OCI-LY1 (cell line): ENCODE results near the gene DNAH14.

Experiments used
- H2AFZ ChIP-seq: fragments of 200-600 bp; sonication (generic), shearing (Covaris generic); 2 replicates; pipeline ENCODE4 v1.6.0; 2014; ENCODE audit warnings: antibody characterized with exemption, mild to moderate bottlenecking, low read length
- H3F3A ChIP-seq: fragments of 200-600 bp; sonication (generic), shearing (Covaris generic); 2 replicates; pipeline ENCODE4 v1.6.0; 2014; ENCODE audit warnings: mild to moderate bottlenecking, antibody characterized with exemption, low read length, moderate library complexity; ENCODE audit not compliant: insufficient read depth
- H3K27ac ChIP-seq: fragments of 200-600 bp; sonication (generic); 2 replicates; pipeline ENCODE4 v1.5.1; 2014; ENCODE audit warnings: low read length, mixed run types, mild to moderate bottlenecking, low read depth; ENCODE audit not compliant: poor library complexity, severe bottlenecking
- H3K27me3 ChIP-seq: fragments of 200-600 bp; sonication (generic); 2 replicates; pipeline ENCODE4 v1.6.0; 2014; ENCODE audit warnings: antibody characterized with exemption, mild to moderate bottlenecking, low read length, moderate library complexity; ENCODE audit not compliant: insufficient read depth
- H3K36me3 ChIP-seq: fragments of 200-600 bp; sonication (generic); 2 replicates; pipeline ENCODE4 v1.6.1; 2014; ENCODE audit warnings: mild to moderate bottlenecking, antibody characterized with exemption, low read length, moderate library complexity, mixed read lengths; ENCODE audit not compliant: insufficient read depth
- H3K4me1 ChIP-seq: fragments of 200-600 bp; sonication (generic); 2 replicates; pipeline ENCODE4 v1.5.1; 2014; ENCODE audit warnings: mild to moderate bottlenecking, low read length, moderate library complexity; ENCODE audit not compliant: insufficient read depth, severe bottlenecking
- H3K4me2 ChIP-seq: fragments of 200-600 bp; sonication (generic), shearing (Covaris generic); 2 replicates; pipeline ENCODE4 v1.6.1; 2014; ENCODE audit warnings: low read length
- H3K4me3 ChIP-seq: fragments of 200-600 bp; sonication (generic); 2 replicates; pipeline ENCODE4 v1.5.1; 2014; ENCODE audit warnings: low read length, low read depth, mild to moderate bottlenecking, mixed read lengths; ENCODE audit not compliant: poor library complexity, severe bottlenecking
- H3K79me2 ChIP-seq: fragments of 200-600 bp; shearing (Covaris generic); 2 replicates; pipeline ENCODE4 v1.6.1; 2016; ENCODE audit warnings: mixed run types, low read length, mixed read lengths; ENCODE audit not compliant: insufficient read depth
- H3K9ac ChIP-seq: fragments of 200-600 bp; sonication (generic), shearing (Covaris generic); 2 replicates; pipeline ENCODE4 v1.6.1; 2014; ENCODE audit warnings: mild to moderate bottlenecking, low read length, mixed read lengths
- H3K9me2 ChIP-seq: fragments of 200-600 bp; sonication (generic), shearing (Covaris generic); 2 replicates; pipeline ENCODE4 v1.6.1; 2014; ENCODE audit warnings: low read depth, mild to moderate bottlenecking, low read length, mixed read lengths
- H3K9me3 ChIP-seq: fragments of 200-600 bp; shearing (Covaris generic); 2 replicates; pipeline ENCODE4 v1.6.1; 2014; ENCODE audit warnings: low read length, mixed read lengths
- H4K20me1 ChIP-seq: fragments of 200-600 bp; sonication (generic), shearing (Covaris generic); 2 replicates; pipeline ENCODE4 v1.6.0; 2016; ENCODE audit warnings: mild to moderate bottlenecking, low read length; ENCODE audit not compliant: insufficient read depth
- CTCF ChIP-seq: fragments of 200-600 bp; sonication (generic), shearing (Covaris generic); IDR thresholded peaks from 2 replicates; pipeline ENCODE4 v1.5.1; 2017; ENCODE audit warnings: mild to moderate bottlenecking, antibody characterized with exemption, low read length, moderate library complexity, mixed read lengths
- EZH2 ChIP-seq: fragments of 200-600 bp; sonication (generic), shearing (Covaris generic); IDR thresholded peaks from 2 replicates; pipeline ENCODE4 v1.8.0; 2017; ENCODE audit warnings: borderline replicate concordance, mixed run types, mild to moderate bottlenecking, antibody characterized with exemption, low read length, moderate library complexity, mixed read lengths

The DNAH14 gene

GRCh38 chr1:225343618-225344017 lies 414.1 kb downstream of the DNAH14 start:
- Histone ChIP-seq H3K9ac (no peak overlapping the region), H3K4me1 (no peaks in the 10 kb centered on the region), H3F3A (no peaks in the 10 kb centered on the region), H2AFZ (no peak overlapping the region), H3K27ac (no peak overlapping the region), H3K79me2 (no peaks in the 10 kb centered on the region), H3K4me2 (no peak overlapping the region), H4K20me1 (no peaks in the 10 kb centered on the region), H3K27me3 (no peaks in the 10 kb centered on the region), H3K9me2 (no peaks in the 10 kb centered on the region), H3K9me3 (no peaks in the 10 kb centered on the region), H3K4me3 (no peak overlapping the region), H3K36me3 (no peaks in the 10 kb centered on the region)
- TF ChIP-seq CTCF (peak; percentile 45), EZH2 (no peak)

GRCh38 chr1:225347123-225347683 lies 417.7 kb downstream of the DNAH14 start:
- Histone ChIP-seq H3K4me2 (no peak overlapping the region), H2AFZ (no peak overlapping the region), H3K9me2 (no peaks in the 10 kb centered on the region), H3K79me2 (no peaks in the 10 kb centered on the region), H3K4me3 (no peak overlapping the region), H3F3A (no peaks in the 10 kb centered on the region), H3K4me1 (no peaks in the 10 kb centered on the region), H3K27ac (no peak overlapping the region), H3K9ac (no peak overlapping the region), H3K27me3 (no peaks in the 10 kb centered on the region), H3K36me3 (no peaks in the 10 kb centered on the region), H4K20me1 (no peaks in the 10 kb centered on the region), H3K9me3 (no peaks in the 10 kb centered on the region)
- TF ChIP-seq CTCF (no peak), EZH2 (no peak)

DNA sequence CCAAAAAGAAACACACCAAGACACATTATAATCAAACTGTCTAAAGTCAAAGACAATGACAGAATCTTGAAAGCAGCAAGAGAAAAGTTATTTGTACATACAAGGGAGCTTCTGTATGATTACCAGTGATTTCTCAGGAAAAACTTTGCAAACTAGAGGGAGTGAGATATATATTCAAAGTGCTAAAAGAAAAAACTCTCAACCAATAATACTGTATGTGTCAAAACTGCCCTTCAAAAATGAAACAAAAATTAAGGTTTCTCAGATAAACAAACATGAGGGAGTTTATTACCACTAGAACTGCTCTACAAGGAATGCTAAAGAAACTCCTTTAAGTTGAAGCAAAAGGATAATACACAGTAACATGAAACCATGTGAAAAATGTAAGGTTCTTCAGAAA lies 418.9 kb downstream of the DNAH14 start:
- Histone ChIP-seq H3K9me2 (no peaks in the 10 kb centered on the region), H3K9me3 (no peaks in the 10 kb centered on the region), H4K20me1 (no peaks in the 10 kb centered on the region), H3K79me2 (no peaks in the 10 kb centered on the region), H3K4me3 (no peak overlapping the region), H3K27me3 (no peaks in the 10 kb centered on the region), H3K9ac (no peak overlapping the region), H3F3A (no peaks in the 10 kb centered on the region), H3K27ac (no peak overlapping the region), H3K36me3 (no peaks in the 10 kb centered on the region), H3K4me2 (no peak overlapping the region), H3K4me1 (no peaks in the 10 kb centered on the region), H2AFZ (no peak overlapping the region)
- TF ChIP-seq EZH2 (no peak), CTCF (no peak)
